NCI-H1436 treated with DMSO at 0.1 percent for 48 hours (cell line): Measurements from ENCODE around the gene SOX2.

Experiments used
- DNase-seq: peaks from one replicate; lab custom pipeline; 2025; lab: John Stamatoyannopoulos, UW

Gene SOX2

GRCh38 chr3:181704421-181705085 lies 7.2 kb upstream of the SOX2 start:
- DNase-seq, result no peak

GRCh38 chr3:181705086-181705480 lies 6.6 kb upstream of the SOX2 start:
- DNase-seq, result no peak

GRCh38 chr3:181707980-181708379 lies 3.7 kb upstream of the SOX2 start:
- DNase-seq, result no peak

- DNase-seq, result peak; percentile 56
Observed at GRCh38 chr3:181709537-181710279, 2.0 kb upstream of the SOX2 start.

GRCh38 chr3:181710345-181711291 lies 1.1 kb upstream of the SOX2 start:
- DNase-seq, result no peak

GRCh38 chr3:181712226-181712552 lies 464 bp downstream of the SOX2 start:
- no peak for DNase-seq

- DNase-seq, result no peak
Observed at GRCh38 chr3:181712553-181713279, 991 bp downstream of the SOX2 start.

GRCh38 chr3:181713280-181713647 lies 1.5 kb downstream of the SOX2 start:
- no peak for DNase-seq

- DNase-seq, result no peak
Observed at GRCh38 chr3:181713676-181714612, 2.2 kb downstream of the SOX2 start.

GRCh38 chr3:181715571-181716340 lies 4.0 kb downstream of the SOX2 start:
- no peak for DNase-seq

- DNase-seq, result no peak
Observed at GRCh38 chr3:181716966-181717365, 5.2 kb downstream of the SOX2 start.

GRCh38 chr3:181717549-181718171 lies 5.9 kb downstream of the SOX2 start:
- no peak for DNase-seq

- DNase-seq, result no peak
Observed at GRCh38 chr3:181718369-181718768, 6.6 kb downstream of the SOX2 start.

- no peak for DNase-seq
Observed at GRCh38 chr3:181718987-181719911, 7.5 kb downstream of the SOX2 start.

- DNase-seq, result no peak
Observed at GRCh38 chr3:181719991-181720680, 8.4 kb downstream of the SOX2 start.

GRCh38 chr3:181721046-181721875 lies 9.5 kb downstream of the SOX2 start:
- no peak for DNase-seq

- no peak for DNase-seq
Observed at GRCh38 chr3:181722156-181722555, 10.4 kb downstream of the SOX2 start.
